ENCODE results near the gene OPN4.
"Not testable (repeated sequence)": the region's sequence is repeated elsewhere in the genome, so short reads cannot be mapped to it uniquely, and the experiment has no call there.

Gene OPN4

DNA sequence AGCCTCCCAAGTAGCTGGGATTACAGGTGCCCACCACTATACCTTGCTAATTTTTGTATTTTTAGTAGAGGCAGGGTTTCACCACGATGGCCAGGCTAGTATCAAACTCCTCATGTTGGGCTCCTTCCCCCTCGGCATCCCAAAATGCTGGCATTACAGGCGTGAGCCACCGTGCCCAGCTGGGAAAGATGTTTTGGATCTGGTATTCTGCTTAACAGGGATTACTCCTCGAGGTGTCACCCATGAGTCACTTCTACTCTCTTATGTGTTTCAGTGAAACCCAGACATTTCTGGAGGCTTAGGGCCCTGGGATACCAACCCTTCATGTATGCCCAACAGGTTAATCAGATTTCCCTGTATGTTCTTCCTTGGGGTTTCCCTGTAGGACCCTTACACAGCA, 11.8 kb upstream of the OPN4 start:
- peaks cover 10% of the 10 kb centered on the region for H3K4me1 Mint-ChIP-seq
- ATAC-seq (no peak), DNase-seq (ENCODE audit: low spot score in 2 of 2) (no peak)

DNA sequence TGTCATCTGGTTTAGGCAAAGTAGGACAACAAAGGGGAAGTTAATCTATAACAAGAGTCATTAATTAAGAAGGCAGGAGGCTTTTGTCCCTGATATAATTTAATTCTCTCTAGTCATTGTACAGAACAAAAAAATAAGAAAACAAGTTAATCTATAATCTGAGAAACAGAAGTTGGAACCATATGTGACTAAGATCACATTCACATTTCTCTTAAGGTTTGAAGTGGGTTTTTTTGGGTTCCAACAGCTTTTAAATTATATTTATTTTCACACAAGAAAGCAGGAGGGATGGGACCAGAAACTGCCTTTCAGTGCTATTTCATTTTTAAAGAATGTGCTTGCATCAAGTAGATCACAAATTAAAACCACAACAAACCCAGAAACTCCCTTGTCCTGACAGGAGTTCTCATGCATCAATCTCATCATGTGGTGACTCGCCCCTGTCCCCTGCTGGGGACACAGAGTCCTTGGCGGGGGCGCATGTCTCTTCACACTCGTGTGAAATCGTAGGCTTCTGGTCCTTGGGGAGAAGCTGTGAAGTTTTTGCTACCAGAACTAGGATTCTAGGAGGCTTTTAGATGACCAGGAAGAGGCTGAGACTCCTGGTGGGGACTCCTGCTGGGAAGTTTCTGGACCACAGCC, 10.1 kb upstream of the OPN4 start:
- ATAC-seq: no peak
- no peak for DNase-seq (ENCODE audit: low spot score in 2 of 2)
- no peak overlapping the region for H3K4me3 Mint-ChIP-seq
- no peak overlapping the region for H3K27ac Mint-ChIP-seq
- H3K9me3 Mint-ChIP-seq: peaks cover 4% of the 10 kb centered on the region
- peaks cover 10% of the 10 kb centered on the region for H3K4me1 Mint-ChIP-seq
- no peaks in the 10 kb centered on the region for H3K36me3 Mint-ChIP-seq

More for the DNA sequence above, 11.8 kb upstream of the OPN4 start:
- H3K4me3 Mint-ChIP-seq: no peak overlapping the region
- H3K27ac Mint-ChIP-seq: no peak overlapping the region
- peaks cover 4% of the 10 kb centered on the region for H3K9me3 Mint-ChIP-seq
- no peaks in the 10 kb centered on the region for H3K36me3 Mint-ChIP-seq

DNA sequence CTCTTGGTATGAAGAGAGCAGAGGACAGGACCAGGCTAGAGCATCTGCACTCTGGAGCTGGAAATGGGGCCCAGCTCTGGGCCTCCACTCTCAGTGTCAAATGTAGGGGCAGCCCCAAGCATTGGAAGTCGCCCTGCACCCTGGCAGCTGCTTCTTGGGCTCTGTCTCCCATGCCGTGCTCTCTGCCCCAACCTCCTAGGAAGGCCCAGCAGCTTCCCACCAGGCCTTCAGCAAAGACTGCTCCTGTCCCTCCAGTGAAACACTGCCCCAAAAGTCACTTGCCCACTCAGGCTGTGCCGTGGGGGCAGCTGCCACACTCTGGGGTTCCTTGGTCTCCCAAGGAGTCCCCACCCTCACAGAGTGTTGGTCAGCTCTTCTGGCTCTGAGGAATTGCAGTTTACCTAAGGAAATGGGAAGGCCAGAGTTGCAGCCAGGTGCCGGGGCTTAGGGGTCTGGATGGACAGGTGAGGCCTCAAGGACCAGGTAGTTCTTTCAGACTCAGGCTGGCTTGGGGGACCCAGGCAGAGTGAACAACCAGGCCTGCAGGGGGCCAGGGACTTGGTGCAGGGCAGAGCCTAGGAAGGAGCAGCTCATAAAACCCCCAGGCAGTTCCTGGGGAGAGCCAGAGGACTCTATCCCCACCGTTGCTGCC, 9.4 kb upstream of the OPN4 start:
- Mint-ChIP-seq H3K27ac (no peak overlapping the region), H3K36me3 (no peaks in the 10 kb centered on the region), H3K9me3 (peaks cover 4% of the 10 kb centered on the region), H3K4me1 (peaks cover 10% of the 10 kb centered on the region), H3K4me3 (no peak overlapping the region)
- DNase-seq (ENCODE audit: low spot score in 2 of 2) (no peak), ATAC-seq (peak; percentile 9)

DNA sequence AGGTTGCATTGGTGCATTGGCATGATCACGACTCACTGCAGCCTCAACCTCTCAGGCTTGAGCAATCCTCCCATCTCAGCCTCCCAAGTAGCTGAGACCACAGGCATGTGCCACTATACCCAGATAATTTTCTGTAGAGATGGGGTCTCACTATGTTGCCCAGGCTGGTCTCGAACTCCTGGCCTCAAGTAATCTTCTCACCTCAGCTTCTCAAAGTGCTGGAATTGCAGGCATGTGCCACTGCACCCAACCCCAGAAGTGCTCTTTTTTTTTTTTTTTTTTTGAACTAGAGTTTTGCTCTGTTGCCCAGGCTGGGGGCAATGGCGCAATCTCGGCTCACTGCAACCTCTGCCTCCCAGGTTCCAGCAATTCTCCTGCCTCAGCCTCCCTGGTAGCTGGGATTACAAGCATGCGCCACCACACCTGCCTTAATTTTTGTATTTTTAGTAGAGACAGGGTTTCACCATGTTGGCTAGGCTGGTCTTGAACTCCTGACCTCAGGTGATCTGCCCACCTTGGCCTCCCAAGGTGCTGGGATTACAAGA, 8.7 kb upstream of the OPN4 start:
- not testable (repeated sequence) for H3K4me3 Mint-ChIP-seq; H3K9me3 Mint-ChIP-seq; ATAC-seq; H3K27ac Mint-ChIP-seq; DNase-seq (ENCODE audit: low spot score in 2 of 2); H3K36me3 Mint-ChIP-seq; H3K4me1 Mint-ChIP-seq

DNA sequence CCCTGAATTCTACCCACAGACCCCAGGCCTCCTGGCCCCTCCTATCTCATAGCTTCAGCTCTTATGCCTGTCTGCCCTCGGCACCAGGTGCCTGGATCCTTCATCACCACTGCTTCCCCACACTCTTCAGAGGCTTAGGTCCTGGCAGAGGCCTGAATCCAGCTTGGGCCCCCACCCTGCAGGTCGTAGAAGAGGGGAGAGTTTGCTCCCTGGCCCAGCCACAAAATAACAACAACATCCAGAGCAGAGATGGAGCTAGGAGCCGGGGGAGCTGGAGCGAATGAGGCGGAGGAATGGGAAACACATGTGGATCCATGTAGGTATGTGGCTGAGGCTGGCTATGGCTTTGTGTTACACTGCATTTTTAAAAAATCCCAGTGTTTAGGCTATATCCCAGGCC, 7.8 kb upstream of the OPN4 start:
- Mint-ChIP-seq H3K4me1 (peaks cover 10% of the 10 kb centered on the region), H3K36me3 (no peaks in the 10 kb centered on the region), H3K4me3 (no peak overlapping the region), H3K27ac (no peak overlapping the region), H3K9me3 (peaks cover 3% of the 10 kb centered on the region)
- ATAC-seq (no peak), DNase-seq (ENCODE audit: low spot score in 2 of 2) (no peak)

DNA sequence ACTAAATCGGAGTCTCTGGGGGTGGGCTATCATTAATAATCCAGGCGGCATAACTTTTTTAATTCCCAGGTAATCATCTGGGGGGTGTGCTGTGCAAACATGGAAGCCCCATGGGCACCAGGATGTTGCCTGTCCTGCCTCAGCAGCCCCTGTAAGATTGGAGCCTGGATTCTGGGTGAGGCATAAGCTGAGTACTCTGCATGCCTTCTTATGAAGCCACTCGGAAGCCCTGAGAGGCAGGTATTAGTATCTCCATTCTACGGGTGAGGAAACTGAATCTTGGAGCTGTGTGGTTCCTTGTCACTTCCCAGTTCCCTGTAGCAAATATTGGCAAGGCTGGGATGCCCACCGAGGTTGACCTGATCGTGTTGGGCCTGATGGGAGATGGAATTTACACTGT, 7.4 kb upstream of the OPN4 start:
- ATAC-seq (no peak), DNase-seq (ENCODE audit: low spot score in 2 of 2) (no peak)
- Mint-ChIP-seq H3K27ac (no peak overlapping the region), H3K4me1 (peaks cover 10% of the 10 kb centered on the region), H3K36me3 (no peaks in the 10 kb centered on the region), H3K9me3 (no peaks in the 10 kb centered on the region), H3K4me3 (no peak overlapping the region)

DNA sequence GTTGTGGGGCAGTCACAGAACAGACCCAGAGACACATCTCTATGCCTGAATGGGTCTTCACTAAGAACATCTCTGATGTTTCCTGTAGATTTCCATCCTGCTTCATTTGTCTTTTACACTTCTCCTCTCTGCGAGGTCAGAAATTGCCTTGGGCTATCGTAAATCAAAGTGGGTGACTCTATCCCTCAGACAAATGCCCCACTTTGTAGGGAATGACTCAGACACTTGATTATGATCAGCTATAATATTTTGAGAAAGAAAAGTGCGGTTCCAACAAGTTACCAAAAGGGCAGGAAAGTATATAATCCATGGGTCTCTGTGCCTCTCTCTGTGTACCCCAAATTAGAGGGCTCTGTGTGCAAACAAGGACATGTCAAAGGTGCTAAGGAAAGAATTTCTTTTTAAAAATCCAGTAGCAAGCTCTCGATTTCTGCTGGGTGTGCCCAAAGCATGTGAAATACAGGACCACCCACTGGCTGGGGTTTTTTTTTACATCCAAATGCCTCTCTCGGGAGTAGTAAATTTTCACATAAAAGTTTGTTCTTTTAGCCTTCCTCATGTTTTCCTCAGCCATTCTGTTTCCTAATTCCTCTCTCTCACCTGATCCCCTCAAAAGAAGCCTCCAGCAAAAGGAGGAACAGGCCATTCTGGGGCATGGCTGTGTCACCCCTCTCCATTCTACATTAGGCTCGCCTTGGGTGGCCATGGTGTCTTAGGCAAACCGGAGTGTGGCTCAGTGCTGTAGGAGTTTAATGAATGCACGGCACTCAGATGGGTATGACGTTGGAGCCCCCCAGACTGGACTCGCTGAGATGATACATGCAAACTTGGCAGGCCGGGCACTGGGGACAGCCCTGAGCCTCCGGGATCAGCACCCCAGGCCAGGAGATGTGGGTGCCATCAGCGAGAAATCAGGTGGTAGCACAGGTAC, 6.3 kb upstream of the OPN4 start:
- peaks cover 10% of the 10 kb centered on the region for H3K4me1 Mint-ChIP-seq
- H3K9me3 Mint-ChIP-seq: no peaks in the 10 kb centered on the region
- no peak overlapping the region for H3K4me3 Mint-ChIP-seq
- no peak for ATAC-seq
- no peaks in the 10 kb centered on the region for H3K36me3 Mint-ChIP-seq
- no peak overlapping the region for H3K27ac Mint-ChIP-seq
- DNase-seq (ENCODE audit: low spot score in 2 of 2): no peak

DNA sequence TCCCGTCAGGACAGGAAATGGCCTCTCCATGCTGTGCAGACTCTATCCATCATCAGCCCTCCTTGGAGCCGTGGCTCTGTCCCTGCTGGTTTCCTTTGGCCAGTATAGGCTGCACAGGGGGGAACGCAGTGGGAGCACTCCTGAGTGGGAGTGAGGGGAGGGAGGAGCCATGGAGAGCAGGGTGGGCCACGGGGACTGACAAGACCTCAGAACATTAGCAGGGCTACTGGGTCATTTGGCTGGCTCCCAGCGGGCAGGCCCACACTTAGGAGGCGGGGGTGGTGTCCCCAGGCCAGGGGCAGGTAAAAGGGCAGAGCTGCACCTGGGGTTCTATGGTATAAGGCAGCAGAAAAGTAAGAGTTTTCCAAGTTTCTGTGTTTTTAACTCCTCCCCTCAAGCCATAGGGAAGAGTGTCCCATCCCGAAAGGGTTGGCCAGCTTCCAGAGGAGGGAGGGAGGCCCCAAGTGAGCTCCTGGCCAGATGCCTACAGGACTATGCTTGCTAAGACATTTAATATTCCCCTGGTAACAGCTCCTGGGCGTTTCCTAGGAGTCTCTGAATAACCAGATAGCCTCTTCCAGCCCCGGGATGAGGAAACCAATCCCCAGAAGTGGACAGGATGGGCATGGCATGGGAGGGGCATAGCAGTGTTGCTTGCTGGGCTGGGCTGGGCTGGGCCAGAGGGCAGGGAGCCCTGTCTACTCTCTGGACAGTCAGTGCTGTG, 5.5 kb upstream of the OPN4 start:
- peak; percentile 3 for ATAC-seq
- DNase-seq (ENCODE audit: low spot score in 2 of 2): no peak
- H3K27ac Mint-ChIP-seq: no peak overlapping the region
- H3K36me3 Mint-ChIP-seq: no peaks in the 10 kb centered on the region
- H3K4me3 Mint-ChIP-seq: no peak overlapping the region
- peaks cover 1% of the 10 kb centered on the region for H3K4me1 Mint-ChIP-seq
- H3K9me3 Mint-ChIP-seq: no peaks in the 10 kb centered on the region

DNA sequence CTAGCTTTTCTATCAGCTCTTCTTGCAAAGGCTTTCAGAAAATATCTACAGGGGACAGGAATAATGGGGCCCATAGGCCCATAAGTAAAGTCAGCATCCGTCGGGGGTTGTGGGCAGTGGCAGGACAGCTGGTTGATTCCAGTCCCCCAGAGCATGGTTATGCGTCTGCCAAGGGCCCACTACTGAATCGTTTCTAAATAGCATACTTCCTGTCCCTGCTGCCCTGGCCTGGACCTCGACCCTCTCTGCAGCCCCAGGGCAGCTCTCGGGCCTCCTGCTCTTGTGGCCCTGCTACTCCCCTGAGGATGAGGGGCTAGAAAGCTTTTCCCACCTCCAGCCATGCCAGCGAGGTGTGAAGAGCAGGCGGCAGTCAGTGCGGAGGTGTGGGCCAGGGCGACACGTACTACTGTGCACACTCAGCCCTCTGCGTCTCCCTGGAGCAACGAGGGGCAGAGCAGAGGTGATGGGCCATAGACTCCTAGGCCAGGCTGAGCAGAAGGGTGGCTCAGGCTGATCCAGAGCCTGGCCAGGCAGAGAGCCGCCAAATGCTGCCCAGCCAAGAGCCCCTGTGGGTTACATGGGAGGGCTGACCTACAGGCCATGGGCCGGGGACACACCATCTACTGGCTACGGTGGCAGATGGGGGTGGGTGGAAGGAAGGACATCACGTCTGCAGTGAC, 4.7 kb upstream of the OPN4 start:
- no peak for DNase-seq (ENCODE audit: low spot score in 2 of 2)
- no peak overlapping the region for H3K27ac Mint-ChIP-seq

DNA sequence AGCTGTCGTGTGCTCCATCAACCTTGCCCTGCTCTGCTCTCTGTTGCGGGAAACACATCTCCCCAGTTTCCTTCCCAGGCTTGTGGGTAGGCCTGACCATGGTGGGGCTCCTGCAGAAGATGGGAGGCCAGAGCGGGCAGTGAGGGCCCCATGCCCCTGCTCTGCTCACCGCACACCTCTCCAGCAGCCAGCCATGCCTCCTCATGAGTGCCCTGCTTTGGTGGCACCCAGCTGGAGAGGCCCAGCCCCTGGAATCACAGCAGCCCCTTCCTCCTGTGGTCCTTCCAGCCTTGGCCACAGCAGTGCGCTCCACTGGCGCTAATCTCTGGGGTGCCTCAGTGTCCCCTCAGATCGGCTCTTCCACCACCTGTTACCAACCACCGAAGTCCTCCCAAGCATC, 4.2 kb upstream of the OPN4 start:
- no peak for DNase-seq (ENCODE audit: low spot score in 2 of 2)
- no peak for ATAC-seq

More for the DNA sequence above, 4.7 kb upstream of the OPN4 start:
- H3K9me3 Mint-ChIP-seq: no peaks in the 10 kb centered on the region
- no peaks in the 10 kb centered on the region for H3K36me3 Mint-ChIP-seq
- H3K4me1 Mint-ChIP-seq: no peaks in the 10 kb centered on the region
- H3K4me3 Mint-ChIP-seq: no peak overlapping the region
- ATAC-seq: no peak

DNA sequence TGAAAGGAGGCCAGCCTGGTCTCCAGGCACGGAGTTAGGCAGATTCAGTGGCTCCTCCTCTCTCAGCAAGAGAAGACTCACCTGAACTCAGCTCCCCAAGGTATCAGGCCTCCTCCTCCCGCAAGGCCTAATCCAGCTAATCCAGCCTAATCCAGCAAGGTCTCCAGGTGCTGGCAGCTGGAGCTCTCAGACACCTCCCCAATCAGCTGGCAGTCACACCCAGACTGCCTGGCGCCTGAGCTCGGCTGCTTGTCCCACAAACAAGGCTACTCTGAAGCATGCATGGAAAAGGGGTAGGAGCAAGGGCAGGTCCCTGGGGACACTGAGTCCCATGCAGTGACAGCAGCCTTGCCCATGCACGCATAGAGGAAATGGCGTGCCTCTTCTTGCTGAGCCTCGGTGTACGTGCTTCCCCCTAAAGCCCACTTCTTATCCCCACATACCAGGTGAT, 3.3 kb upstream of the OPN4 start:
- Mint-ChIP-seq H3K36me3 (no peaks in the 10 kb centered on the region), H3K9me3 (no peaks in the 10 kb centered on the region), H3K4me3 (no peak overlapping the region), H3K4me1 (no peaks in the 10 kb centered on the region), H3K27ac (no peak overlapping the region)
- ATAC-seq (no peak), DNase-seq (ENCODE audit: low spot score in 2 of 2) (no peak)

More for the DNA sequence above, 4.2 kb upstream of the OPN4 start:
- no peaks in the 10 kb centered on the region for H3K36me3 Mint-ChIP-seq
- no peaks in the 10 kb centered on the region for H3K9me3 Mint-ChIP-seq
- H3K4me3 Mint-ChIP-seq: no peak overlapping the region
- no peak overlapping the region for H3K27ac Mint-ChIP-seq
- H3K4me1 Mint-ChIP-seq: no peaks in the 10 kb centered on the region

DNA sequence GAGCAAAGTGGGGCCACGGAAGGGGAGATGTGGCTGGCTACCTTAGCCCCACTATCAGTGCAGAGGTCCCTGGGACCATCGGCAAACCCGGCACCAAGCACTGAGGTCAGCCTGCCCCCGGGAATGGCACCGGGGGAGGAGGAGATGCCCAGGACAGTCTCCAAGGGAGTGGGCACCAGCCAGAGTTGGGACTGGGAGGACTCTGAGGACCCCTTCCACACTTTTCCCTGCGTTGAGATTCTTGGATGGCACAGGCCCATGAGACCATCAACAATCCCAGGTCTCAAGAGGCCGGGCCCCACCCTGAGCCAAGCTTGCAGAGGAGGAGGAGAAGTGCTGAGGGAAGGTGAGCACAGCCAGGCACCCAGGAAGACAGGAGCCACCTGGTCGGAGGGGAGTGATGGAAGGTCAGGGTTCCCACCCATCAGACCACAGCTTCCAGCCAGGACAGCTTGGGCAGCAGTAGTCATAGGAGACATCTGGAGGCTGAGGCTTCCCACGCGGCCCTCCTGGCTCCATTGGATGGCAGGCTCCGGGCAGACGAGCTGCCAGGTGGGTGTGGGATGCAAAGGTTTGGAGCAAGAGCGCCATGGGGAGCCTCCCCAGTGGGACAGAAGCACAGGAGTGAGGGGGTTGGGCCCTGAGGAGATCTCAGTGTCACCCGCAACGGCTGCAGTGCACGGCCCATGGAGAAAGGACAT, 2.6 kb upstream of the OPN4 start:
- Mint-ChIP-seq H3K4me3 (no peak overlapping the region), H3K9me3 (no peaks in the 10 kb centered on the region), H3K4me1 (no peaks in the 10 kb centered on the region), H3K36me3 (no peaks in the 10 kb centered on the region), H3K27ac (no peak overlapping the region)
- ATAC-seq (no peak), DNase-seq (ENCODE audit: low spot score in 2 of 2) (no peak)

DNA sequence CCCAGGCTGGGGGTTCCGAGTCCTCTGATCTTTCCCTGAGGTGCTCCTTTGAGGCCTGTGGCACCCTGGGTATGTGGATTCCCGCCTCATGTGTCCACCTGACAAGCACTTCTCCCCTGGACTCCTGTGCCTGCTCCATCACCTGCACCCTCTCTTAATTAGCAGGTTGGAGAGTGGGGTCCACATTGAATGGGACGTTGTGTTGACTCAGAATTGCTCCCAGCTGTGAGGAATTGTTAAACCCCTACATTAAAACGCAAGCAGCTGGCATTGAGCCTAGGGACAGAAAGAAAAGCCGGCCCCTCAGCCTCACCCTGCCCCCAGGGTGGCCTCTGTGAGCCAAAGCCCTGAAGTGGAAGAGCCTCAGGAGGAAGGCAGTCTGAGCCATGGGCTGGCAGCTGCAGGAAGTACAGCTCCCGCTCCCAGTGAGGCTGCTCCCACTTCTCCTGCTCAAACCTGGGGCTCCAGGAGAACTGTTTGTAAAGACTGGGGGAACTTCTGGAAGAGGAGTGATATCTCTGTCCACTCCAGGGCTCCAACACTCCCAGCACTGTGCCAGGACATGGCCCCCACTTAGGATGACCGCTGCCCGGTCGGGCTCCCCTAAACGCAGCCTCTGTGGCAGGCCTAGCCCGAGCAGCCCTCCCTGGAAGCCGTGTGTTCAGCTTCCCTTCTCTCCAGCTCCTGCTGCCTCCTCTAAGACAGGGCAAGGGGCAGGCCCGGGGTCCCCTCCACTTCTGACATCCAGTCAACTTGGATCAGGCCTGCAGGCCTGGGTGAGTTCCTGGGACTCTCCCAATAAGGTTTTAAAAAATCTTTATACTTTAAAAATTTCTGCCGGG, 1.8 kb upstream of the OPN4 start:
- H3K27ac Mint-ChIP-seq: no peak overlapping the region
- no peaks in the 10 kb centered on the region for H3K36me3 Mint-ChIP-seq
- DNase-seq (ENCODE audit: low spot score in 2 of 2) (no peak), ATAC-seq (no peak)
- H3K4me3 Mint-ChIP-seq: no peak overlapping the region
- no peaks in the 10 kb centered on the region for H3K4me1 Mint-ChIP-seq
- no peaks in the 10 kb centered on the region for H3K9me3 Mint-ChIP-seq
